HCEC 1CT (cell line): ENCODE data around the gene DNMT3B.
A peak's percentile ranks its signal among the peaks of the same experiment; 100 is the strongest.
"Not testable (repeated sequence)": the region's sequence is repeated elsewhere in the genome, so short reads cannot be mapped to it uniquely, and the experiment has no call there.

Experiments used
- DNase-seq: peaks from one replicate; pipeline ENCODE4 v3.0.0-alpha.2; 2017

DNMT3B gene

DNA sequence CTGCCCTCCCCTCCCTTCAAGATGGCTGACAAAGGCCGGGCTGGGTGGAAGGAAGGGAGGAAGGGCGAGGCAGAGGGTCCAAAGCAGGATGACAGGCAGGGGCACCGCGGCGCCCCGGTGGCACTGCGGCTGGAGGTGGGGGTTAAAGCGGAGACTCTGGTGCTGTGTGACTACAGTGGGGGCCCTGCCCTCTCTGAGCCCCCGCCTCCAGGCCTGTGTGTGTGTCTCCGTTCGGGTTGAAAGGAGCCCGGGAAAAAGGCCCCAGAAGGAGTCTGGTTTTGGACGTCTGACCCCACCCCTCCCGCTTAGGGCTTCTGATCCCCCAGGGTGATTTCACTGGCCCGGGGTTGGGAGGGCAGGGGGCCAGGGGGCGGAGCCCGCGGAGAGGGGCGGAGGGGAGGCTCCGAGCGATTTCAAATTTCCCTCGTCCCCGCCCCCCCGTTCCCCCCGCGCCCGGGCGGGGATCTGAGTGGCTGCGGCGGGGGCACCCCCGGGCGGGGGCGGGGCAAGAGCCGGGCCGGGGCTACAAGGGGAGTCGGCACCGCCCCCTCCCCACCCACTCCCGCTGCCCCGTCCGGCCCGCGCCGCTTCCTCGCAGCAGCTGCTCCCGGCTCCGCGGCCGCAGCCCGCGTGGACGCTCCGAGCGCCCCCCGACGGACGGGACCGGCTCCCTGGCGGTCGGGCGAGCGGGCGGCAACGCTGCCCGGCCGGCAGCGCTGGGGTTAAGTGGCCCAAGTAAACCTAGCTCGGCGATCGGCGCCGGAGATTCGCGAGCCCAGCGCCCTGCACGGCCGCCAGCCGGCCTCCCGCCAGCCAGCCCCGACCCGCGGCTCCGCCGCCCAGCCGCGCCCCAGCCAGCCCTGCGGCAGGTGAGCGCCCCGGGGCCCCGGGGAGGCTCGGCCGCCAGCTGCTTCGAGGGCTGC is at the start of gene DNMT3B:
Gene DNMT3B, plus strand, starts transcription at position 555 of the 923 bp plus-strand sequence. CDS start 17,939 bp downstream, outside the sequence.
- DNase-seq, result peak; percentile 76

DNA sequence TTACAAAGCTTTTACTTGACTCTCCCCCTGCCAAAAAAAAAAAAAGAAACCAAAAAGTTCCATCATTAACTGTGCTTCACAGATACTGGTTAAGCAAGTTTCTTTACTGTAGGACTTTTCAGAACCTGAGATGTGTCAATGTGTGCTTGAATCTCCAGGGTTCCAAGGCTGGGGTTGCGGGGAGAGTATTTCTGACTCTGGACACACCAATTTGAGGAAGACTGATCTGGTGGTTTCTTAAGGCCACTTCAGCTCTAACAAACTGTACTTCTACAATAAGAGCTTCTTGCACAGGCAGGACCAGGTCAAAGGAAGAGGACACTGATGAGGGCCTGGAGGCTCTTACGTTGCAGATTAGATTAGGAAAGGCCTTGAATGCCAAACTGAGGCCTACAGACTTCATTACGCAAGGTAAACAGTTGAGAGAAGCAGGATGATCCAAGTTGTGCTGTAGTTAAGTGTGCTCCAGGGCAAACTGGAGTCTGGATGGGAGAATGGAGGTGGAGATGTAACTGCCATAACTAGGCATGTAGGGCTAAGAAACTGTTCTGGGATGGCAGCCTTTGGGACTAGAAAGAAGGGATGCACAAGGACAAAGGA is 43.3 kb upstream of the DNMT3B start:
- DNase-seq, result no peak

DNA sequence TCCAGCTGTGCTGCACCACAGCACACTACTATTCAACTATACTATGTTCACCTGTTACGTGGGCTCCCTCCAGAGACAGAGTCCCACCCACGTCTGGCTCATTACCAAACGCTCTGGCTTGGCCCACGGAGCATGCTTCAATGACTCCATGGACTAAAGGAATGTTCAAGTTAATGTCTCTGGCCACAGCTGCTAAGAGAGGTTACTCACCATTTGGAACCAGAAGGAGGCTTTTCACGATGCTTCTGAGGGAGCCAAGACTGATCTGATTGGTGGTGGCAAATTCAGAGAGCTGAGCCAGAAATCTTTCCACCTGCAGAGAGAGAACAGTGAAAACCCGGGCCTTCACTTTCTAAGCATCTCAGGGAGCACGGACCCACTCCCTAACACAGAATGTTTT is 34.5 kb upstream of the DNMT3B start:
- peak; percentile 79 for DNase-seq

DNA sequence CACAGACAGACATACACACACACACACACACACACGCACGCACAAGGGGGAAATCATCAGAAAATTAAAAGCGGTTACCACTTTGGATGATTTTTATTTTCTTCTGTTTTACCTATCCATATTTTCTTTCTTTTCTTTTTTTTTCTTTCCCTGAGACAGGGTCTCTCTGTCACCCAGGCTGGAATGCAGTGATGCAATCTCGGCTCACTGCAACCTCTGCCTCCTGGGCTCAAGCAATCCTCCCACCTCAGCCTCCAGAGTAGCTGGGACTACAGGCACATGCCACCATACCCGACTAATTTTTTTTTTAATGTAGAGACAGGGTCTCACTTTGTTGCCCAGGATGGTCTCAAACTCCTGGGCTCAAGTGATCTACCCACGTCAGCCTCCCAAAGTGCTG is 33.8 kb upstream of the DNMT3B start:
- not testable (repeated sequence) for DNase-seq

DNA sequence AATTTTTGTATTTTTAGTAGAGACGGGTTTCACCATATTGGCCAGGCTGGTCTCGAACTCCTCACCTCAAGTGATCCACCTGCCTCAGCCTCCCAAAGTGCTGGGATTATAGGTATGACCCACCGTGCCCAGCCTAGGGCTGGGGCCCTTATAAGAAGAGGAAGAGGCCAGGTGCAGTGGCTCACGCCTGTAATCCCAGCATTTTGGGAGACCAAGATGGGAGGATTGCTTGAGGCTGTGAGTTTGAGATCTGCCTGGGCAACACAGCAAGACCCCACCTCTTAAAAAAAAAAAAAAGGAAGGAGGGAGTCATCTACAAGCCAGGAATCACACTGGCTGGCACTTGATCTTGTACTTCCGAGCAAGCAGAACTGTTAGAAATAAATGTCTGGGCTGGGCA is 32.9 kb upstream of the DNMT3B start:
- DNase-seq, result not testable (repeated sequence)

DNA sequence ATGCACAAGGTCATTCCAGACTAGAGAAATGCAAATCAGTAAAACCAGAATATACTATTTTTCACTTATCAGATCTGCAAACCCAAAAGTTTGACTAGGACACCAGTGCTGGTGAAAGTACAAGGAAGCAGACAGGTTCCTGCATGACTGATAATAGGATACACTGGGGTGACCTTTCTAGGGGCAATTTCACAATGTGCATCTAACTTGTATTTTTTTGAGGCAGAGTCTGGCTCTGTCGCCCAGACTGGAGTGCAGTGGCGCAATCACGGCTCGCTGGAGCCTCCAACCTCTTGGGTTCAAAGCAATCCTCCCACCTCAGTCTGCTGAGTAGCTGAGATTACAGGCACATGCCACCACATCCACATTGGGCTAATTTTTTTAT is 30.3 kb upstream of the DNMT3B start:
- DNase-seq, result peak; percentile 44

DNA sequence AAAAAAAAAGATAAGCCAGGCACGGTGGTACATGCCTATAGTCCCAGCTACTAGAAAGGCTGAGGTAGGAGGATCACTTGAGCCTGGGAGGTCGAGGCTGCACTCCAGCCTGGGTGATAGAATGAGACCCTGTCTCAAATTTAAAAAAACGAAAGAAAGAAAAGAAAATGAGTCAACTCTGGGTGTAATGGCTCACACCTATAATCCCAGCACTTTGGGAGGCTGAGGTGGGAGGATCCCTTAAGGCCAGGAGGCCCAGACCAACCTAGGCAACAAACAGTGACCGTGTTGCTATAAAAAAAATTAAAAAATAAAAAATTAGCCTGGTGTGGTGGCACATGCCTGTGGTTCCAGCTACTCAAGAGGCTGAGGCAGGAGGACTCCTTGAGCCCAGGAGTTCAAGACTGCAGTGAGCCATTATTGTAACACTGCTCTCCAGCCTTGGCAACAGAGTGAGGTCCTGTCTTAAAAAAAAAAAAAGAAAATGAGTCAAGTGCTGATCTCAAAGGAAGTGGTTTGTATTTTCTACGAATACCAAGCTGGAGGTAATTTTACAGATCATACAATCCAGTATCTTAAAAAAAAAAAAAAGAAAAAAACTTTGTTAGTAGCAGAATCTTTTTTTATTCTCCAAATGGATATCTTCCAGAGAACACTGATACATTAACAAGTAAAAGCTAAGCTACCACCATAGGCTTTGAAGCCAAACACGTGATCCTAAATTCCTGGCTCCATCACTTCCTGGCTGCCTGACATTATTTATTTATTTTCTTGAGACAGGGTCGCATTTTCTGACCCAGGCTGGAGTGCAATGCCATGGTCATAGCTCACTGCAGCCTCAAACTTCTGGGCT is 24.6 kb upstream of the DNMT3B start:
- DNase-seq, result peak; percentile 82

DNA sequence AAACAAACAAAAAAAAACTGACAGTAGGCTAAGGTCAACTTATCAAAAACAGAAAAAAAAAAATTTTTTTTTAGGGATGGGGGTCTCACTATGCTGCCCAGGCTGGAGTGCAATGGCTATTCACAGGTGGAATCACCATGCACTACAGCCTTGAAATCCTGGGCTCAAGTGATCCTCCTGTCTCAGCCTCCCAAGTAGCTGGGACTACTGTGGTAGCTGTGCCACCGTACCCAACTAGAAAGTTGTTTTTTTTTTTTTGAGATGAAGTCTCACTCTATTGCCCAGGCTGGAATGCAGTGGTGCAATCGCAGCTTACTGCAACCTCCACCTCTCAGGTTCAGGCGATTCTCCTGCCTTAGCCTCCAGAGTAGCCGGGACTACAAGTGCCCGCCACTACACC is 21.0 kb upstream of the DNMT3B start:
- DNase-seq, result no peak

DNA sequence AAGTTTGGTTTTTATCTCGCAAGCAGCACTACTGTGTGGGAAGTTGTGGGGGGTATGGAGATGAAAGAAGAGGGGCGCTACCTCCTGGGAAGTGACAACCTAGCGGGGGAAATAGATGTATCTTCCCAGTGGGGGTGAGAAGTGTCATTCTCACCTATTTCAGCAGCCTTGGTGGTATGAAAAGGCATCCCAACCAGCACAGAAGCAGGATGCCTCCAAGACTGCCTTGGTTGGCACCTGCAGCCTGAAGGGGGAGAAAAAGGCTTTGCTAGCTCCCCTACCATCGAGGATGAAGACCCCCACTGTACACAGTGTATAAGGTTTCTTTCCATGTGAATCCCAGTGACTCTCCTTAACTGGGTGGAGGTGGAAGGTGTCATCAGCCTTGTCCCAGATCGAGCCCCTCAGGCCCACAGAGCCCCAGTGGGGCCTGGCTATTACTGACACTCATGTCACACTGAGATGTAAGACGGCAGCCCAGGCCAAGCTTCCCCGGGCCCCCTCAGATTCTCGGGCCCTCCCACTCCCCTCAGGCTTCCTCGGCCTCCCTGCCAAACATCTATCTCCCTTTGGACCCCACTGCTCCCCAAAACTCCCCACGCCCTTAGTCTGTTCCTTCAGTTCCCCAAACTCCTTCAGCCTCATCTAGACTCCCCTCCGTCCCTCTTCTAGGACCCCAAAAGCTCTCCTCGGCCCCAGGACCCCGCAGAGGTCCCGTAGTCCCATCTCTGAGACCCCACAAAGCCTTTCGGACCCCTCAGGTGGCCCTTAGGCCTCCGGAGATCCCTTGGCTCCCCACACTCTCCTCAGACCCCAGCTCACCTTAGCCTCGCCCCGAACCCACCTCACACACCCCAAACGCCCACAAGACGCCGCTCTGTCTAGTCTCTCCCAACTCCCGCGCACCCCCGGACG is 19.6 kb upstream of the DNMT3B start:
- no peak for DNase-seq

DNA sequence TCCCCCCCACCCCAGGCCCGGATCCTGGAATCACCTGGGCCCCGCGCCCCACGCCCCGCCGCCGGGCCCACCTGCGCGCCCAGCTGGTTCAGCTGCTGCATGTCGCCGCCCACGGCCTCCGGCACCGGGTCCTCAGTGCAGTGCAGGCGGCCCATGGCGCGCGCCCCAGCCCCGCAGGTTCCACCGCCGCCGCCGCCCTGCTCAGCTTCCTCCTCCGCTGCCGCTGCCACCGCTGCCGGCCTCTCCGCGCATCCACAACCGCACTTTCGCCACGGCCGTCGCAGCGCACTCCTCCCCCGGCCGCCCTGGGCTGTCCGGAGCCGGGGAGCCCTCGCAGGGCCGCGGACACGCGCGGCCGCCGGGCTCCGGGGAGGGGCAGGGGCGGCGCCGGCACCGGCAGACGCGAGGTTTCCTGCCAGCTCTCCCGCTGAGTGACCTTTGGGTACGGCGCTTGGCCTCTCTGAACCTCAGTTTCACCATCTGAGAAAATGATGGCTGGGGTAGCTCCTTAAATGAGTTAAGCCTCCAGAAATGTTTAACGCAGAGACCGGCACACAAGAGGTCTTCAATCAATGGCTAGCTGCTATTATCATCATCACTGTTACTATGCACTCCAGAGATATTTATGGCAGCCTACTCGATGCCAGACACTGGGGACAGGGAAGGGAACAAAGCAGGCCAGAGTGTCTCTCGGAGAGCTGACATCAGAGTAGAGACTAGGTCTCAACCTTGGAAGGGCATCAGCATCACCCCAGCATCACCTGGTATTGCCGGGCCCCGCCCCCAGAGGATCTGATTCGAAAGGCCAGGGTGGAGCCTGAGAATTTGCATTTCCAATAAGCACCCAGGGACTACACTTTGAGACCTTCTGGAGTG is 18.7 kb upstream of the DNMT3B start, which contains the start of gene COMMD7:
Gene COMMD7, minus strand, starts transcription at position 231 of the 876 bp plus-strand sequence. Its CDS starts 76 bp downstream, at position 155.
- peak; percentile 49 for DNase-seq

DNA sequence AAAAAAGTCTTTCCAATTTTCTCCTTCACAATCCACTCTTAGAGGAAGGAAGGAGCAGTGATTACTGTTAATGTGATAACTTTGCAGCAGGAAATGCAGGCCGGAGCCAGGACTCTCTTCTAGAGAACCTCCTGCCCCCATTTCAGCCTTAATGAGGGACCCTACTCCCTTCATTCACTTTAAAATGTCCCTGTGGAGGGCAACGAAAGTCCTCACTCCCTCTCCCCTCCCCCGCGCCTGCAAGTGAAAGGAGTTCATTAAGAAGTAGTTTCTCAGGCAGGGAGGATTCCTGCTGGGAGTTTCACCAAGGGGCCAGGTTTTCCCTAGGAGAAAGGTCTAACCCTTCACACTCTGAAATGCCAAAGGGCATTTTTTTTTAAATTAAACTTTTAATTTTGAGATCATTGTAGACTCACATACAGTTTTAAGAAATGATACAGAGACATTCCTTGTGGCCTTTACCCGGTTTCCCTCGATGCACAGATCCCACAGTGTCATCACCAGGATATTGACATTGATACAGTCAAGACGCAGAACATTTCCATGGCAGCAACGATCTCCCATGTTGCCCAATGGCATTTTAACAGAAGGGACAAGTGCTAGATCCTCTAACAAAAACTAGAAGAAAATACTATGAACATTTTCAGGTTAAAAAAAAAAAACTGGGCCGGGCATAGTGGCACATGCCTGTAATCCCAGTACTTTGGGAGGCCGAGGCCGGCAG is 12.1 kb upstream of the DNMT3B start:
- DNase-seq, result no peak

DNA sequence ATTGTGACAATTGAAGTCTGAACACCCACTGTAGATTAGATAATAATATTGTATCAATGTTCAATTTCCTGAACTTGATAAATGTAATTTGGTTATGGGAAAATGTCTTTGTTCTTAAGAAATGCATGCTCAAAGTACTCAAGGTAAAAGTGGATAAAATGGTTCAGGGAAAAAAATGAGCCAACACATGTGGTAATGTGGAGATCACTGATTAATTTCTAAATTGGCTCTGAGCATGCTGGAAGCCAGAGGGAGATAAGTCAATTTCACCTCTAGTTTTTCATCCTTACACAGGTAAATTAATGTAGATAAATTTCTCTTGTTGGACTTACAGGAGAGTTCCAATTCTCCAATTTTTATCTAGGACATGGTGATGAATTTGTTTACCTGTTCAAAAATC is 10.9 kb upstream of the DNMT3B start:
- no peak for DNase-seq

DNA sequence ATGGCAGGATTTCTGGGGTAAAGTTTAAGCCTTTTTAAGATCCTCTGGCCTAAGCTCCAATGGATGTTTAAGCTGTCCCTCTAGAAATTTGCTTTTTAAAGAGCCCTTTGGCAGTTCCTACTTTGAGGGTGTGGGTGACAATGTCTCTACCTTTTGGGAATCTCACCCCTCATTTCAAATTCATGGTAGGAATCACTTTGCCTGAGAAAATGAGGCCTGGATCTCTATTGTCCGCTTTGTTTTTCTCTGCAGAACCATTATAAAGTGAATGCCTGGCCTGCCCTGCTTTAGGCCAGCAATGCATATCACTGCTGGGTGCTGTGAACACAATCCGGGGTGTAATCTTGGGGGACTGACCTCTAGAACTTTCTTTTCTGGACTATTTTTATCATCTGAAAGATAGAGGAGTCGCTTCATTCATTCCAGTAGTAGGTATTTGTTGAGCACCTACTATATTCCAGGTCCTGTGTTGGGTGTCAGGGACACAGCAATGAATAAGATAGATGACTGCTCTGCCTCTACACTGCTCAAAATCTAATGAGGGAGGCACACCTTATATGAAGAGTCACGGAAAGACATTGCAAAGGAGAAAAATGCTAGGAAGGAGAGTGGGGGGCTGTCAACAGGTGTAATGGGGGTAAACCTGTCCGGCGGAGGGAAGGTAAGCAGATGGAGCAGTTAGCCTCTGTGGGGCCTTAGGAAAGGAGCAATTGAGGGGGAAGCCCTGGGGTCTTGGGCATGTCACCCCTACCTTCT is 10.3 kb upstream of the DNMT3B start:
- DNase-seq, result no peak

DNA sequence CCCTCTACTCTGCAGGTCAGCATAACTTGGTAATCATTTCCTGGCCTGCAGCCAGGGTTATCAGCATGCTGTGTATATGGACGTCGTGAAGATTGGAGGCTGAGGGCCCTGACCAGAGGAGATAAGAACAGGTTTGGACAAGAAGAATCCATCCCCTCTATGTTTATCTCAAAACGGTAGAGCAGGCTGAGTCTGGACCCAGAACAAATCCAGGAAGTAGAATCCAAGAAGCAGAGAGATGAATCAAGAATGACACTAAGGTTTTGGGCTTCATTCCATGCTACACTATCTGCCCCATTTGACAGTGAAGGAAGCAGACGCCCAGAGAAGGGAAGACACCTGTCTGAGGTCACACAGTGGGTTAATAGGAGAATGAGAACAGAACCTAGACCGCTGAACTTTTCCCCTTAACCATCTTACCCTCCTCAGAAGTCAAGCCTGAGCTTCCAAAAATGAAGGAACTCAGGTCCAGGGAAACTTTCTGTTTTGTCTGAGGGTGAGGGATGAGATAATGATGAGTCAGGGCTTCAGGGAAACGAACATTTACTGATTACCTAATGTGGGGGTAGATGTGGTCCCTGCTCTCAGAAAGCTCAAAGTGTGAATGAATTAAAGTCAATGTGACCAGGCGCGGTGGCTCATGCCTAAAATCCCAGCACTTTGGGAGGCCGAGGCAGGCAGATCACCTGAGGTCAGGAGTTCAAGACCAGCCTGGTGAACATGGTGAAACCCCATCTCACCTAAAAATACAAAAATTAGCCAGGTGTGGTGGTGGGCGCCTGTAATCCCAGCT is 9.5 kb upstream of the DNMT3B start:
- DNase-seq, result peak; percentile 78

DNA sequence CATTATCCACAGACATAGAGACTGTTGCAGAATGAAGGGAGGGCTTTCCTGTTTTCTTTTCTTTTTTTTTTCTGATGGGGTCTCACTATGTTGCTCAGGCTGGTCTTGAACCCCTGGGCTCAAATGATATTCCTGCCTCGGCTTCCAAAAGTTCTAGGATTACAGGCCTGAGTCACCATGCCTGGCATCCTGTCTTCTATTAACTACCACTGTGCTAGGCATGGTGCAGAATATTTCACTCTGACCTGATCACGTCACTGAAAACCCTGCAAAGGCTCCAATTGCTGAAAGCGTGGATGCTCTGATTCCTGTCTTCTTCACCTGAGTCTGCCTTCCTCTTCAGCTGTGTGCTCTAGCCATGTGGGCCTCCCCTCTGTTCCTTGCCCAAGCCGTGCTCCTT is 8.5 kb upstream of the DNMT3B start:
- DNase-seq, result peak; percentile 17

DNA sequence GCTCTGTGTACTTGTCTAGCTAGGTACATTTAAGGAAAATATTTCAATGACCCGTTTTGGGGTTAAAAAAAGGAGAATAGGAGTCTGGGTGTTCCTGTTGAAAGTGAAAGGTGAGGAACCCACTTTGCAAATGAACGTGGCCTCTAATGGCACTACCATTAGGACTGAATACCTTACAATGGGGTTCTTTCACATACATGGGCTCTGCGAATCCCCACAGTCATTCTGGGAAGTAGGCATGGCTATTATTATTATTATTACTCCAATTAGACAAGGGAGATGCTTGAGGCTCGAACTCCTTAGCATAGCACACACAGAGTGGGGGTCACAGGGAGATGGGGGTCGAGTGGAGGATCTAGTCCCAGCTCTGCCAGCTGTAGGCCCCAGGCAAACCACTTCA is 6.0 kb upstream of the DNMT3B start:
- DNase-seq, result no peak

DNA sequence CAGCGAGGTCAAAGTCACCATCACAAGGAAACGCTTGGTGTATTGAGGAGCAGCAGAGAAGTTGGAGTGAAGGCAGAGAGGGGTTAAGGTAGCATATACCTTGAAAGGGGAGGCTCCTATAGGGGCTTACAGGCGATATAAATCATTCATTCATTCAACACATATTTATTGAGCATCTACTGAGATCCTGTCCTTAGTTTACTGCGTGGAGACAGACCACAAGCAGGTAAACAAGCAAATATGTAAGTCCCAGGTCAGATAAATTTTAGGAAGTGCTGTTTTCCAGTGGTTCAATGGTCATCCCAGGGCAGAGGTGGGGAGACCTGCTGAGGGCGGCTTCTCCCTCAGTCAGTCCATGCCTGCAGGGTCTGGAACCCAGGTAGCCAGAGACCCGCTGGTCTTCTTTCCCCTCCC is 761 bp upstream of the DNMT3B start:
- DNase-seq, result no peak

DNA sequence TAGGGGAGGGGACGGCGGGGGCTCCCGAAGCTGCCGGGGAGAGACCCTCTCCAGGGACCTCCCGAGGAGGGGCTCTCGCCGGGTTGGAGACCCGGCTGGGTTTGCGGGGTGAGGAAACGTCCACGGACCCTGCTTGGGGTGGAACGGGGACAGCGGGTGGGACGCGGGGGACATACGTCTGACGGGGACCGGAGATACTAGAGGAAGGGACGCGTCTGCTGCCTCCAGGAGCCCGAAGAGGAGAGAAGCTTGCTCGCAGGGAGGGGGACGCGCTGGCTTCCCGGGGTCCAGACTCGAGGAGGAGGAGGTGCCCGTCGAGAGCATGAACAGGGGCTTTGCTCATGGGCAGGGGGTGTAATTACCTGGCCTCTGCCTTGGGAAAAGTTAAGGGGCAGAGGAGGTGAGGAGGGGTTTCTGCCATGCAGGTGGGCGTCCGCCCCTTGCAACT is 593 bp downstream of the DNMT3B start:
- DNase-seq, result no peak
